Measurements from ENCODE around the gene DNAL1. TPM values are rescaled to one million over a fixed set of nuclear protein-coding genes. Genes with fewer than 3 reads are reported as not detected.

The DNAL1 gene
- total RNA-seq, 1 experiment from 2014 or later, result 14.6 TPM

GRCh38 chr14:73662487-73662943 lies 17.7 kb downstream of the DNAL1 start:
- TF ChIP-seq POLR2A (IDR thresholded peaks at IDR 0.05; ENCODE audit: borderline replicate concordance, extremely low read depth, insufficient read depth, insufficient read length) (no peak), POLR2AphosphoS5 (IDR thresholded peaks at IDR 0.05; ENCODE audit: low read depth, low read length) (no peak), RAD21 (IDR thresholded peaks at IDR 0.05; ENCODE audit: low read depth) (peak; percentile 56), SRF (IDR thresholded peaks at IDR 0.05; ENCODE audit: low read depth) (peak; percentile 69; the same call in 1 of the 2 replicates), TCF7L2 (IDR thresholded peaks at IDR 0.05; ENCODE audit: borderline replicate concordance, extremely low read depth, insufficient read depth, insufficient read length) (no peak), CBX3 (IDR thresholded peaks at IDR 0.05; ENCODE audit: low read depth) (peak; percentile 82), ELF1 (IDR thresholded peaks at IDR 0.05; ENCODE audit: borderline replicate concordance, low read depth) (no peak), ZNF274 (IDR thresholded peaks at IDR 0.05; ENCODE audit: low read depth, low read length) (no peak), ZFX (IDR thresholded peaks at IDR 0.05) (no peak), ATF3 (IDR thresholded peaks at IDR 0.05) (peak; percentile 36; the same call in 1 of the 2 replicates), SIN3A (IDR thresholded peaks at IDR 0.05; ENCODE audit: low read depth) (peak; percentile 52; the same call in 1 of the 2 replicates), MAX (IDR thresholded peaks at IDR 0.05) (peak; percentile 80), CTCF (IDR thresholded peaks at IDR 0.05 in 2 of 3, conservative IDR thresholded peaks at IDR 0.05 in 1 of 3; ENCODE audit: borderline replicate concordance in 1 of 3, insufficient read depth in 1 of 3, low read depth in 2 of 3, low read length in 2 of 3) (peak; percentile 42 to 65 (median 63); a peak in 5 of 6 replicates), CEBPB (IDR thresholded peaks at IDR 0.05; ENCODE audit: low read depth) (no peak), EZH2phosphoT487 (IDR thresholded peaks at IDR 0.05; ENCODE audit: borderline replicate concordance) (no peak), JUND (IDR thresholded peaks at IDR 0.05) (peak; percentile 86), EGR1 (IDR thresholded peaks at IDR 0.05; ENCODE audit: low read depth) (no peak), FOSL1 (IDR thresholded peaks at IDR 0.05; ENCODE audit: low read depth) (peak; percentile 87), SP1 (IDR thresholded peaks at IDR 0.05; ENCODE audit: low read depth) (peak; percentile 45; the same call in 1 of the 2 replicates), REST (IDR thresholded peaks at IDR 0.05; ENCODE audit: low read depth) (no peak)
- intact Hi-C loops (cut with micrococcal nuclease), result no loop called here
- Histone ChIP-seq H3K79me2 (ENCODE audit: insufficient read depth, low read length) (no peaks in the 10 kb centered on the region), H3K9me2 (ENCODE audit: insufficient read depth) (no peaks in the 10 kb centered on the region), H3K4me2 (ENCODE audit: low read length) (peak overlapping the region; percentile 49), H3K4me3 (replicated peaks in 1 of 2; ENCODE audit: low read depth in 1 of 2, low read length in 2 of 2) (no peak overlapping the region), H3K27me3 (ENCODE audit: insufficient read depth, low read length) (no peaks in the 10 kb centered on the region), H3K36me3 (ENCODE audit: control insufficient read depth in 1 of 2, insufficient read depth in 2 of 2, low read length in 2 of 2) (no peaks in the 10 kb centered on the region), H3K27ac (ENCODE audit: low read depth, low read length) (peak overlapping the region; percentile 14; the same call in 1 of the 2 replicates), H3K9ac (ENCODE audit: low read length) (no peak overlapping the region), H4K20me1 (ENCODE audit: insufficient read depth) (no peaks in the 10 kb centered on the region), H3K4me1 (ENCODE audit: control insufficient read depth in 1 of 2, insufficient read depth in 2 of 2, low read length in 2 of 2) (peaks cover 5 to 13% of the 10 kb centered on the region in 2 experiments), H3K9me3 (ENCODE audit: control insufficient read depth in 1 of 2, insufficient read depth in 1 of 2, low read depth in 1 of 2, low read length in 2 of 2) (no peaks in the 10 kb centered on the region), H2AFZ (ENCODE audit: low read depth, low read length, poor library complexity, severe bottlenecking) (no peak overlapping the region)
- CTCF ChIA-PET, result interaction anchor here (0.7 to 1.2 kb wide), 4 partner anchors 19 to 490 kb away, joined by 3 to 4 read pairs (median 3); no protein-coding TSS in a partner anchor
- no TSS peak for BruUV-seq (replicated peaks)
- RAD21 ChIA-PET (ENCODE audit: low non-redundant PET in 1 of 2, low total read pairs in 2 of 2, uncharacterized antibody in 2 of 2, unreplicated experiment in 2 of 2), result interaction anchor here in 1 of 2 experiments (0.6 kb wide), 1 partner anchor 52 kb away, joined by 5 read pairs; the partner anchor contains the start of gene PNMA1
- DNase-seq (ENCODE audit: low read depth, low spot score) (peak; percentile 85), ATAC-seq (peak; percentile 100)
- POLR2A ChIA-PET, result interaction anchor here (0.8 kb wide), 1 partner anchor 288 kb away, joined by 3 read pairs; the partner anchor contains the start of genes COQ6 and FAM161B
